ENCODE data around the gene COL4A4.

GRCh38 chr2:226979004-226979403 lies 185.0 kb downstream of the COL4A4 start:
- no peak for TF ChIP-seq CTCF (IDR thresholded peaks at IDR 0.05)
- TF ChIP-seq EZH2 (IDR thresholded peaks at IDR 0.05; ENCODE audit: borderline replicate concordance, insufficient read depth, low read depth, low read length, poor library complexity, severe bottlenecking), result no peak

Data from B cell (primary cell).